GM19372 (cell line): ENCODE data around the gene STON2.
"Not testable (repeated sequence)": the region's sequence is repeated elsewhere in the genome, so short reads cannot be mapped to it uniquely, and the experiment has no call there.

Experiments used
- ATAC-seq: cut with Tn5 transposase; IDR thresholded peaks from one replicate; pipeline ENCODE4 v1.9.1; 2021; ENCODE audit warnings: mild to moderate bottlenecking, low read depth, moderate library complexity; ENCODE audit not compliant: unreplicated experiment

The STON2 gene

DNA sequence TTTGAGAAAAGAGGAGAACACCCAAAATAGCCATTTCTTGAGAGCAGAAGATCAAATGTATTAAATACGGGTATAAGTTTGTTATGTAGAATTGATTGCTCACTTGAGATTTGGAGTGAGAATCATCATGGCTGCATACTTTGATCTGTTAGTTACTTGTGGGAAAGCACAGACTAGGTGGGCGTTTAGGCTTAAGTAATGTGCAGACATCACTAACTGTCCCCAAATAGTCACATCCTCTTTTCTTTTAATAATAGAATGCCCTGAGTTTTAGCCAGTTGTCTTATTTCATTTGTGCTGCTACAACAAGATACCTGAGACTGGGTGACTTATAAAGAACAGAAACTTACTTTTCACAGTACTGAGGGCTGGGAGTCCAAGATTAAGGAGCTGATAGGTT, 165.0 kb downstream of the STON2 start:
- ATAC-seq: peak; percentile 75

DNA sequence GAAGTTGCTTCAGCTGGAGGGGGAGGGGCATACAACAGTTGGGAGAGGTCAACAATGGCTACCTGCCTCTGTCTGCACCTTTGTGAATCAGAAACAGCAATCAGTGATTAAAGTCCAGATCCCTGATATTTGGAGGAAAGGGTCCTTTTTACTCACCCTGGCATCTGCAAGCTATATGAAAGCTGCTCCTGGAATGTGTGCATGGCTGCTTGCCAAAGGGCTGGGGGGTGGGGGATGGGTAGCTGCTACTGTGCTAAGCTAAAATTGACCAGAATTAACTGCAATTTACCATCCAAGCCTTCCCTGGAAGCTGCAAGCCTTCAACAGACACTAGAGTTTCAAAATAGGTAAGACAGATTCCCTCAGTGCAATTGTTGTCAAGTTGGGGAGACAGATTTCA, 165.8 kb downstream of the STON2 start:
- no peak for ATAC-seq

DNA sequence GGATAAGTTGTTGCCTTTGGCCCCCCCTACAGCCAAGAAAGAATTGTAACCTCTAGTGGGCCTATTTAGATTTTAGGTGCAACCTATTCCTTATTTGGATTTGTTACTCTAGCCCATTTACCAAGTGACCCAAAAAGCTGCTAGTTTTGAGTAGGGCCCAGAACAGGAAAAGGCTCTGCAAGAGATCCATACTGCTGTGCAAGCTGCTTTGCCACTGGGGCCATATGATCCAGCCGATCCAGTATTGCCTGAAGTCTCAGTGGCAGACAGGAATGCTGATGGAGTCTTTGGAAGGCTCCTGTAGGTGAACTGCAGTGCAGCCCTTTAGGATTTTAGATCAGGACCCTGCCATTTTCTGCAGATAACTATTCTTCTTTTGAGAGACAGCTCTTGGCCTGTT, 166.5 kb downstream of the STON2 start:
- ATAC-seq: no peak

DNA sequence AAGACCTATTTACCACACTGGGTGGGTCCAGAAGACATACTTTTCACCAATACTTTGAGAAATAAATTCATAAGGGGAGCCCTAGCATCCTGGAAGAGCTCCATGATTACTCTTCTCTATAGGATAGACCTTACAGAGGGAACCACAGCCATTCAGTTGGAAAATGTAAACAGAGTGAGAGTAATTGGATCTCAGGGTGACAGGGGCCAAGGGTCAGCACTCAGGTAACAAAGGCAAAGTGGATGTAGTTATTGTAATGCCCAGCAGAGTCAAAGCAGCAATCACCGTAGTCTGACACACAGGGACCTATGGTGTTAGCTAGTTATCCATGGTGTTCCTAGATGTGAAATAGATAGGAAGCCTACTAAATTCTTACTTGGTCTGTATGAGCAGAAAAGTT, 168.6 kb downstream of the STON2 start:
- no peak for ATAC-seq

DNA sequence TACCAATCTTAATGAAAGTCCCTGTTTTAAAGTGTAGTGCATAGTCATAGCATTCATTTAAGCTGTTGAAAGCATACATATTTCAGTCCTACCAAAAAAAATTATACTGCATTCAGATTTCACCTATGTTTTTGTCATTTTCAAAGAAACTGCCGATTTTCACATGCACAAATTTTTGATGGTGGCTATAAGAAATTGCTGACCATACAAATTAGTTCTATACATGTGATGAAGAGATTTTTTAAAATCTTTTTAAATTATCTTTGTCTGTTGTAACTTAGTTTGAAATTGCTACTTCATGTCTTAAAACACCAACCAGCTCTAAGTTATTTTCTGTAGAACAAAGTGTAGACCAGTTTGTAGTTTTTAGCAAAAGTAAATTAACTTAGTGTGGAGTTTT, 175.9 kb downstream of the STON2 start:
- ATAC-seq: no peak

DNA sequence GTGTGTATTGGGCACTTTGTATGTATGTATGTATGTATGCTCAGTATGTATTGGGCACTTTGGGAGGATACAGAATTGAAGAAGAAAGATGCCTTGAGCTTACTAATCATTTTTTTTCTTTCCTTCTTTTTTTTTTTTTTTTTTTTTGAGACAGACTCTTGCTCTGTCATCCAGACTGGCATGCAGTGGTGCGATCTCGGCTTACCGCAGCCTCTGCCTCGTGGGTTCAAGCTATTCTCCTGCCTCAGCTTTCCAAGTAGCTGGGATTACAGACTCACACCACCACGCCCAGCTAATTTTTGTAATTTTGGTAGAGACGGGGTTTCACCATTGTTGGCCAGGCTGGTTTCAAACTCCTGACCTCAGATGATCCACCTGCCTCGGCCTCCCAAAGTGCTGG, 176.3 kb downstream of the STON2 start:
- not testable (repeated sequence) for ATAC-seq

DNA sequence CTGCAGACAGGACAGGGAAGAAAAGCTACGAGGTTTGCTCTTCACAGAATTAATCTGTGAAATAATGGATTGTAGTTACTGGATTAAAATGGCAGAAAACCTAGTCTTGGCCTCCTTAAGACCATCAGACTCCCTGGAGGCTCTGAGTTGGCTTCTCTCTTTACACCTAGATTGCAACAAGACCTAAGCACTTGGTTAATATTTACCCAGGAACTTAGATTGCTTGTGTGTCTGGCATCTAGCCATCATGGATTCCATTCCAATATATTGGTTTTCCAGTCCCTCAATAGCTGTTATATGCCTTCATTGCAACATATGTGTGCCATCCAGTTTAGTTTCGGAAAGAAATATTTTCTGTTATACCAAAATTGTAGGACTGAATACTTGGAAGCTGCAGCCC, 177.4 kb downstream of the STON2 start:
- no peak for ATAC-seq

DNA sequence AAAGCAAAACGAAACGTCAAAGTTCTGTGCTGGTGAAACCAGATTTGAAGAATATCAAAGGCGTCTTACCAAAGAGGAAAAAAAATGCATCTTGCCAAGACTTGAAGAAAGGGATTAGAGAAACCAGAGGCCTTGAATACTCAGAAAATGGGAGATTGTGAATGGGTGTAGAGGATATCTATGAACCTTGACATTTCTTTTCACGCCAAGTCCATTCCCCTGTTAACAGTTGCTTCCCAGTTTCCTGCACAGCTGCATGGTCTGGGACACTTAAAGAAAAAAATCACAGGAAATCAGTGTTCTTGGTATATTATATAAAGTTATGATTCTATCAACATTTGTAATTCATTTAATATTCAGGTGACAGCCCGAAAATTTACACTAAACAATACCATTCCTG, 178.0 kb downstream of the STON2 start:
- no peak for ATAC-seq

DNA sequence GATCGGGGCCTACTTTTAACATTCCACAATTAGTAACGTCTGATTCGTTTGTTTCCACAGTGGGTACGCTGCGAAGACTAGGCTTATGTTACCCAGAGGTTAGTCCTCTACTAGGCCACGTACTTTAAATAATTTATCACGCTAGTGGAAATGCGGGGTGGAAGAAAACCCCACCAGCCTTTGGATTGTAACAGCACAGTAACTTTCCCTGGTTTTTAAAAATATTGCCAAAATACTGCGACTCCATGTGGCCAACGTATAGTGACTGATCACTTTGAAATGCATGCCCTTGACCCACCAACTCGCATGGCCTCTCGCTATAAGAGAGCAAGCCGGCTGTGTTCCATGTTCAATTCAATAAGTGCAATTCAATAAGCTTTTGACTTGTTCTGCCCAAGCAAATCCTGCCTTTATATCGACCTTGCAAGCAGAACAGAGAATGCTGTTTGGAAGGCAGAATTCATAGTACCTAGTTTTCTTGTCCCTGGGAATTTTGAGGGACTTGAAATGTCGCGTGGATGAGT, 178.5 kb downstream of the STON2 start:
- ATAC-seq: no peak

DNA sequence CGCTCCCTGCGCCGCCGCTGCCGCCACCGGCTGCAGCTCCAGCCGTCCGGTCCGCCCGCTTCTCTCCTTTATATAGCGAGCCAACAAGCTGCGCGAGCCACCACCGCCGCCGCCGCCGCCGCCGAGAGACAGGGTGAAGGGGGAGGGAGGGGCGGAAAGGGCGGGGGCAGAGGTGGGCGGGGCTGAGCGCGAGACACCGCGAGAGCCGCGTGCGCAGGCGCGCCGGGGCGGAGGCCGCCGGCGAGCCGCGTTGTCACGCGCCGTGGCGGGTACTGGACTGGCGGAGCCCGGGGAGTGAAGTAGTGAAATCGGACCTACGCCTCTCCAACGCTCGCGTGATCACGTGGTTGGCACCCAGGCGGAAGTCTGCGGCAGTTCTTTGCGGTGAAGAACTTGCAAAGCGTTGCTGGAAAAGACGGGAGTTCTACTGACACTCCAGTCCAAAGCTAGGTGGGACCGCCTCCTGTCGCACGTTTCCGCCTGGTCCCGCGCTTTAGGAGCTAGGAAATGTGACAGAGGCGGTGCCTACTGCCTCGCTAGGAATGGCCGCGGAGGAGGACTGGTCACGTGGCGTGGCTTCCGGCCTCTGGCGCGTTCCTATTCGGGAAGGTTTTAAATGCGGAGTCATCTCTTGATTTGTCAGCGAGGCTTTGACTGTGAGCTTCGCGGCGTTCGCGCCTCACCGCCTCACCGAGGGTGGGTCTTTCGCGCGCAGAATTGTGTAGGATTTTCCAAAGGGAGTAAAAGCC, 179.1 kb downstream of the STON2 start, which contains the start of gene GTF2A1:
GTF2A1 (minus strand) TSS at position 130 of the 749 bp plus-strand sequence. CDS start 441 bp downstream, outside the sequence.
- ATAC-seq: peak; percentile 66

DNA sequence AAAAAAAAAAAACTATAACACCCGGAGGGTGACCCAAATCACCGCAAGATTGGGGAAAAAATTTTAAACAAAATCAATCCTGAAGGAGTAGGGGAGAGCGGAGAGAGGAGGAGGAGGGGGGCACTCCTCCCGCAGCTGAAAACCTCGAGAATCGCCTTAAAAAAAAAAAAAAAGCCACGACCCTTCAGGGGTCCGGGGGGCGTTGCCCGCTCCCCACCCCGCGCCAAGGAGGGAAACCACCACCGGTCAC, 179.6 kb downstream of the STON2 start:
- ATAC-seq: no peak

DNA sequence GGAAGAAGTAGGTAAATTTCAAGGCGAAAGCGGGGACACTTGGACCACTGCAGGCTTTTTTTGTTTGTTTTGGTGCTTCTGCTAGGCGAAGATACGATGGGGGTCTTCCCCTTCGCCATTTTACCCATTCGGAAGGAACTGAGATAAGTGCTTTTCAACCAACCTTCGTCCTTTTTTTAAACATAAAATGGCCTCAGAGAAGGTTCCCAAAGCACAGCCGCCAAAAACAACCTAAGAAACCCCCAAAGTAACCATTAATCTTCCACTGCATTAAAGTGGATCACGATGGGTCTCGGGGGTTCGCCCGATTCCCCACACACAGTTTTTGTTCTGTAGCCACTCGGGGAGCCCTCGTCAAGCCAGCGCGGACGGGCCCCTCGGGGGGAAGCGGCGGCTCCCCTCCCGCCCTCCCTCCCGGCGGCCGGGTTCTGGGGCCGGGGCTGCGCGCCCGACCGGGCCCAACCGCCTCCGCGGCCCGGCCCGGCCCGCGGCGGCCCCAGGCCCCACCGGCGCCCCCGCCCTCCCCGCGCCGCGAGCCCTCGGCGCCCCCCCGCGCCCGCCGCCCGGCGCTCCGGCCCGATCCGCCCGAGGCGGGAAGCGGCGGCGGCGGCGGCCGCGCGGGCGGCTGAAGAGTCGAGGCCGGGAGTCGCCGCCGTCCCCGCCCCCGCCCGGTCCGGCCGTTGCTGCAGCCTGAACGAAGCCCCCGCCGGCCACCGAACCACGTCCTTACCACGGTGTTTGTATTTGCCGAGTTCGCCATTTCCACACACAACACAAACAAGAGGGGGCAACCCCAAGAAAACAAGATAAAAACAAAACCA, 180.2 kb downstream of the STON2 start:
- ATAC-seq: peak; percentile 1

DNA sequence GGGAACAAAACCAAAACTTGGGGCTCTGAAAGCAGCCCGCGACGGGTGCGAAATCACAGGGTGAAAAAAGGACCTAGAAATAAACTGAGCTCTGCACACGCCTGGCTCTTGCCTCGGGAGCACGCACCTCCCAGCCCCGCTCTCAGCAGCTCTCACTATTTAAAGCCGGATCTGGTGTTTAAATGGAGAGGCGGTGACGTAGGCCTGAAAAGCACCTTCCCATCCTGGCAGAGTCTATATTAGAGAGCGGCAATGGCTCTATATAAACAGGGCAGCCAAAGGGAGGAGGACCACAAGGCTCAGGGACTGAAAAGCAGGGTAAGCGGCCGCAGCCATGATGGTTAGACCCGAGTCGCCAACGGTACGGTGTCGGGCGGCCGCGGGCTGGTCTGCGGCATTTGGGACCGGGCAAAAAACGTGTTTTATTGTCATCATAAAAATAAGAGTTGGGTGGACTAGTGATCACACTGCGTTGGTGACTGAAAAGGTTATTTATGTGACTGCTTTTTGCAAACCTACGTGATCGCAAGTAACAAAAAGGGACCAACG, 180.8 kb downstream of the STON2 start:
- peak; percentile 46 for ATAC-seq

DNA sequence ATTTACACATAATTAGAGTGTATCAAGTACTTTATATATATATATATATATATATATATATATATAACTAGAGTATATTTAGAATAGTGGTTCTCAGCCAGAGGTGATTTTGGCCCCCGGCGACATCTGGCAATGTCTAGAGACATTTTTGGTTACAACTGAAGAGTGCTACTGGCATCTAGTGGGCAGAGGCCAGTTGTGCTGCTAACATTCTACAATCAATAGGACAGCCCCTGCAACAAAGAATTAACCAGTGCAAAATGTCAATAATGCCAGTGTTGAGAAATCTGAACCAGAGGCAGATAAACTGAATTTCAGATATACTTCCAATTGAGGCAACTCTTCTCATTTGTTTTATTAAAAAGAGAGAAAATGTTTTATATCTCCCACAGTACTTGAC, 188.3 kb downstream of the STON2 start:
- no peak for ATAC-seq
